ENCODE measurements around the gene P2RY2.

GRCh38 chr11:73172992-73173656 lies 45.0 kb upstream of the P2RY2 start:
- TF ChIP-seq CTCF (IDR thresholded peaks at IDR 0.05) (no peak), POLR2AphosphoS5 (IDR thresholded peaks at IDR 0.05) (no peak)

All from sigmoid colon (tissue), 4 donors.